Heart left ventricle (tissue), 13 donors: ENCODE measurements around the gene POLR2J.

Experiments
- CTCF ChIP-seq, 12 donors: fragments of 200-600 bp; sonication (generic) in 4 of 12; IDR thresholded peaks; one replicate each; pipeline versions ENCODE4 v1.5.0 to v1.8.0; 2018 to 2022; ENCODE audit warnings: antibody characterized with exemption in 12 of 12, mild to moderate bottlenecking in 5 of 12
- POLR2A ChIP-seq, 2 donors: fragments of 450-650 bp; IDR thresholded peaks; one replicate each; pipeline ENCODE4 v1.6.1; 2017; ENCODE audit warnings: antibody characterized with exemption in 2 of 2, mild to moderate bottlenecking in 2 of 2, moderate library complexity in 2 of 2
- donor health status: ischemic (EF 13 %, LVEDD 7.1; RV severe dilation, severe dysfunction).
- donor health status: DM: no; HTN: yes; CAD: no.
- donor health status: DM: no; HTN: no; CAD: no.
- donor health status: ischemic (EF 25% LVEDD 6.9; RV normal size, moderate dysfunction).
- donor health status: ischemic (EF 25% LVEDD 5.7; RV mildly dilated, moderate dysfunction).
- donor health status: ischemic (EF 35%, LVEDD 5.7; RV mildly dilated, moderate dysfunction).
- donor health status: nonischemic (EF 11% LVEDD 7.7; RV severe dilation, severe dysfunction).
- donor health status: DM: yes; HTN: yes; CAD: no.
- donor health status: PGD.
- donor health status: ischemic (EF 29% LVEDD 5.4; RV normal size, mild dysfunction).
- donor health status: nonischemic (EF 23%, LVEDD 6.1; RV moderate dilation, normal function).

- TF ChIP-seq CTCF (IDR thresholded peaks at IDR 0.05) (no peak), POLR2A (IDR thresholded peaks at IDR 0.05) (no peak)
Observed at GRCh38 chr7:102452451-102452850, 26.3 kb downstream of the POLR2J start.
